Measurements from ENCODE around the gene TMIGD3.
A peak's percentile ranks its signal among the peaks of the same experiment; 100 is the strongest.

Gene TMIGD3

GRCh38 chr1:111452581-111452980 lies 50.9 kb downstream of the TMIGD3 start:
- no peak overlapping the region for H3K4me3 ChIP-seq (ENCODE audit: control insufficient read depth, low read depth, low read length)
- no peak for DNase-seq (ENCODE audit: low read depth)
- TF ChIP-seq CTCF (IDR thresholded peaks at IDR 0.05; ENCODE audit: control insufficient read depth, insufficient read depth, low read depth, low read length, missing control alignments): no peak

- no peak for DNase-seq (ENCODE audit: low read depth)
- TF ChIP-seq CTCF (IDR thresholded peaks at IDR 0.05; ENCODE audit: control insufficient read depth, insufficient read depth, low read depth, low read length, missing control alignments): no peak
- peak overlapping the region; percentile 99 for H3K4me3 ChIP-seq (ENCODE audit: control insufficient read depth, low read depth, low read length)
These were observed 53.2 kb downstream of the TMIGD3 start for GRCh38 chr1:111450185-111450584.

- peak overlapping the region; percentile 99 for H3K4me3 ChIP-seq (ENCODE audit: control insufficient read depth, low read depth, low read length)
- DNase-seq (ENCODE audit: low read depth): no peak
- TF ChIP-seq CTCF (IDR thresholded peaks at IDR 0.05; ENCODE audit: control insufficient read depth, insufficient read depth, low read depth, low read length, missing control alignments): no peak
These were observed 53.8 kb downstream of the TMIGD3 start for GRCh38 chr1:111449703-111450017.

GRCh38 chr1:111448918-111449702 lies 54.3 kb downstream of the TMIGD3 start, which contains the start of the genes ATP5PB and WDR77:
ATP5PB (plus strand) TSS chr1:111449464; CDS start chr1:111449542, 78 bp downstream.
WDR77 (minus strand) TSS chr1:111449256; CDS start chr1:111449169, 87 bp downstream.
- peak; percentile 97 for DNase-seq (ENCODE audit: low read depth)
- TF ChIP-seq CTCF (IDR thresholded peaks at IDR 0.05; ENCODE audit: control insufficient read depth, insufficient read depth, low read depth, low read length, missing control alignments): no peak
- H3K4me3 ChIP-seq (ENCODE audit: control insufficient read depth, low read depth, low read length): peak within 1 kb of the TSS; percentile 99

GRCh38 chr1:111448482-111448917 lies 54.9 kb downstream of the TMIGD3 start:
- no peak for DNase-seq (ENCODE audit: low read depth)
- TF ChIP-seq CTCF (IDR thresholded peaks at IDR 0.05; ENCODE audit: control insufficient read depth, insufficient read depth, low read depth, low read length, missing control alignments): no peak
- H3K4me3 ChIP-seq (ENCODE audit: control insufficient read depth, low read depth, low read length): peak overlapping the region; percentile 99

GRCh38 chr1:111446967-111447892 lies 56.2 kb downstream of the TMIGD3 start:
- no peak for TF ChIP-seq CTCF (IDR thresholded peaks at IDR 0.05; ENCODE audit: control insufficient read depth, insufficient read depth, low read depth, low read length, missing control alignments)
- DNase-seq (ENCODE audit: low read depth): no peak
- no peak overlapping the region for H3K4me3 ChIP-seq (ENCODE audit: control insufficient read depth, low read depth, low read length)

Measured in AG09309 (cell line).